KOPT-K1 (cell line): ENCODE data around the gene OLFM3.

Source experiments
- H3K27ac ChIP-seq: fragments of 200-600 bp; sonication (generic); 2 replicates; pipeline ENCODE4 v1.5.1; 2016; ENCODE audit warnings: antibody characterized with exemption, mild to moderate bottlenecking, low read depth, low read length; ENCODE audit not compliant: poor library complexity, severe bottlenecking
- H3K36me3 ChIP-seq: fragments of 200-600 bp; sonication (generic); 2 replicates; pipeline ENCODE4 v1.5.1; 2017; ENCODE audit warnings: antibody characterized with exemption, mild to moderate bottlenecking, low read length, moderate library complexity; ENCODE audit not compliant: insufficient read depth
- H3K9me3 ChIP-seq: fragments of 200-600 bp; sonication (generic); 2 replicates; pipeline ENCODE4 v1.5.1; 2017; ENCODE audit warnings: antibody characterized with exemption, low read length, mild to moderate bottlenecking; ENCODE audit not compliant: insufficient read depth, poor library complexity, severe bottlenecking

Gene OLFM3

GRCh38 chr1:101914473-101915242, 82.1 kb downstream of the OLFM3 start:
- H3K36me3 ChIP-seq, result no peaks in the 10 kb centered on the region
- H3K27ac ChIP-seq, result no peak overlapping the region
- H3K9me3 ChIP-seq, result no peaks in the 10 kb centered on the region

GRCh38 chr1:101911894-101912293, 84.8 kb downstream of the OLFM3 start:
- no peaks in the 10 kb centered on the region for H3K9me3 ChIP-seq
- no peaks in the 10 kb centered on the region for H3K36me3 ChIP-seq
- no peak overlapping the region for H3K27ac ChIP-seq

- Histone ChIP-seq H3K9me3 (no peaks in the 10 kb centered on the region), H3K36me3 (no peaks in the 10 kb centered on the region), H3K27ac (no peak overlapping the region)
Measured at GRCh38 chr1:101908980-101909379, 87.7 kb downstream of the OLFM3 start.

GRCh38 chr1:101907264-101907663, 89.5 kb downstream of the OLFM3 start:
- H3K27ac ChIP-seq, result no peak overlapping the region

GRCh38 chr1:101905283-101905835, 91.4 kb downstream of the OLFM3 start:
- H3K36me3 ChIP-seq, result no peaks in the 10 kb centered on the region
- no peaks in the 10 kb centered on the region for H3K9me3 ChIP-seq
- H3K27ac ChIP-seq, result no peak overlapping the region

More at GRCh38 chr1:101907264-101907663, 89.5 kb downstream of the OLFM3 start:
- Histone ChIP-seq H3K36me3 (no peaks in the 10 kb centered on the region), H3K9me3 (no peaks in the 10 kb centered on the region)

GRCh38 chr1:101902199-101902598, 94.5 kb downstream of the OLFM3 start:
- no peak overlapping the region for H3K27ac ChIP-seq

GRCh38 chr1:101898137-101898536, 98.6 kb downstream of the OLFM3 start:
- Histone ChIP-seq H3K27ac (no peak overlapping the region), H3K9me3 (no peaks in the 10 kb centered on the region), H3K36me3 (no peaks in the 10 kb centered on the region)

More at GRCh38 chr1:101902199-101902598, 94.5 kb downstream of the OLFM3 start:
- no peaks in the 10 kb centered on the region for H3K9me3 ChIP-seq
- no peaks in the 10 kb centered on the region for H3K36me3 ChIP-seq

- no peaks in the 10 kb centered on the region for H3K9me3 ChIP-seq
- no peak overlapping the region for H3K27ac ChIP-seq
- H3K36me3 ChIP-seq, result no peaks in the 10 kb centered on the region
Measured at GRCh38 chr1:101884621-101885020, 112.1 kb downstream of the OLFM3 start.

- no peaks in the 10 kb centered on the region for H3K36me3 ChIP-seq
- H3K27ac ChIP-seq, result no peak overlapping the region
- no peaks in the 10 kb centered on the region for H3K9me3 ChIP-seq
Measured at GRCh38 chr1:101875891-101876290, 120.8 kb downstream of the OLFM3 start.

GRCh38 chr1:101873672-101874071, 123.1 kb downstream of the OLFM3 start:
- Histone ChIP-seq H3K9me3 (no peaks in the 10 kb centered on the region), H3K27ac (no peak overlapping the region), H3K36me3 (no peaks in the 10 kb centered on the region)

- H3K9me3 ChIP-seq, result no peaks in the 10 kb centered on the region
- H3K27ac ChIP-seq, result no peak overlapping the region
Measured at GRCh38 chr1:101859941-101860340, 136.8 kb downstream of the OLFM3 start.

GRCh38 chr1:101854271-101854670, 142.5 kb downstream of the OLFM3 start:
- no peak overlapping the region for H3K27ac ChIP-seq
- H3K9me3 ChIP-seq, result no peaks in the 10 kb centered on the region

More at GRCh38 chr1:101859941-101860340, 136.8 kb downstream of the OLFM3 start:
- no peaks in the 10 kb centered on the region for H3K36me3 ChIP-seq

GRCh38 chr1:101852936-101853335, 143.8 kb downstream of the OLFM3 start:
- Histone ChIP-seq H3K36me3 (no peaks in the 10 kb centered on the region), H3K9me3 (no peaks in the 10 kb centered on the region), H3K27ac (no peak overlapping the region)

More at GRCh38 chr1:101854271-101854670, 142.5 kb downstream of the OLFM3 start:
- no peaks in the 10 kb centered on the region for H3K36me3 ChIP-seq

GRCh38 chr1:101849356-101849755, 147.4 kb downstream of the OLFM3 start:
- Histone ChIP-seq H3K36me3 (no peaks in the 10 kb centered on the region), H3K9me3 (no peaks in the 10 kb centered on the region), H3K27ac (no peak overlapping the region)

GRCh38 chr1:101847626-101848025, 149.1 kb downstream of the OLFM3 start:
- H3K9me3 ChIP-seq, result no peaks in the 10 kb centered on the region
- H3K36me3 ChIP-seq, result no peaks in the 10 kb centered on the region
- H3K27ac ChIP-seq, result no peak overlapping the region

- Histone ChIP-seq H3K27ac (no peak overlapping the region), H3K9me3 (no peaks in the 10 kb centered on the region), H3K36me3 (no peaks in the 10 kb centered on the region)
Measured at GRCh38 chr1:101846820-101847219, 149.9 kb downstream of the OLFM3 start.
